Tibial artery (tissue), 4 donors: ENCODE data around the gene ERBB4.

Experiments
- DNase-seq, 2 donors: peaks; one replicate each; pipeline ENCODE4 v3.0.0-alpha.2; 2019
- H3K27ac ChIP-seq, 2 donors: fragments of 200-600 bp; sonication (generic) in 1 of 2; 1 replicate in 1 of 2; 2 replicates in 1 of 2; pipeline ENCODE4 v1.5.1; 2018 to 2019; ENCODE audit warnings: mild to moderate bottlenecking in 1 of 2
- H3K27me3 ChIP-seq, 2 donors: fragments of 200-600 bp; sonication (generic) in 1 of 2; one replicate each; pipeline versions ENCODE4 v1.5.1 to v1.6.0; 2016 to 2019
- H3K36me3 ChIP-seq, 3 donors: fragments of 200-600 bp; sonication (generic) in 2 of 3; one replicate each; pipeline ENCODE4 v1.5.1; 2016 to 2019; ENCODE audit warnings: mild to moderate bottlenecking in 2 of 3
- H3K4me1 ChIP-seq, 4 donors: fragments of 200-600 bp; sonication (generic) in 2 of 4; 1 replicate in 3 of 4; 2 replicates in 1 of 4; pipeline ENCODE4 v1.5.1; 2016 to 2019
- H3K4me3 ChIP-seq, 2 donors: fragments of 200-600 bp; sonication (generic) in 1 of 2; 1 replicate in 1 of 2; 2 replicates in 1 of 2; pipeline ENCODE4 v1.5.1; 2018 to 2019; ENCODE audit warnings: mild to moderate bottlenecking in 2 of 2
- H3K9me3 ChIP-seq, 3 donors: fragments of 200-600 bp; sonication (generic) in 1 of 3; one replicate each; pipeline ENCODE4 v1.5.1; 2016 to 2019
- CTCF ChIP-seq, 2 experiments: fragments of 200-600 bp in 1 of 2; fragments of 450-650 bp in 1 of 2; IDR thresholded peaks; one replicate each; pipeline ENCODE4 v1.5.1; 2017 to 2019; ENCODE audit warnings: antibody characterized with exemption in 2 of 2, mild to moderate bottlenecking in 1 of 2, moderate library complexity in 1 of 2
- intact Hi-C: fragments of 100-400 bp; cut with DNase I; formaldehyde crosslinking; loops from one replicate; pipeline ENCODE4 v1.15.0; 2023; ENCODE audit warnings: low total_unique reads

The ERBB4 gene

GRCh38 chr2:212538305-212539071, at the start of gene ERBB4:
ERBB4 (minus strand) TSS chr2:212538802; CDS start chr2:212538530, 272 bp downstream.
- H3K27me3 ChIP-seq = no peaks in the 10 kb centered on the region
- H3K4me1 ChIP-seq = peaks cover 0 to 27% (median 4%) of the 10 kb centered on the region in 4 donors
- H3K4me3 ChIP-seq = peak within 1 kb of the TSS; percentile 77 to 83
- no peaks in the 10 kb centered on the region for H3K36me3 ChIP-seq
- peak within 1 kb of the TSS; percentile 77 to 78 for H3K27ac ChIP-seq
- intact Hi-C loops = no loop called here
- peak; percentile 37 to 80 for DNase-seq
- TF ChIP-seq CTCF (IDR thresholded peaks at IDR 0.05) = no peak
- H3K9me3 ChIP-seq = no peaks in the 10 kb centered on the region

GRCh38 chr2:212580117-212580516, 41.5 kb upstream of the ERBB4 start:
- intact Hi-C loops = no loop called here
- TF ChIP-seq CTCF (IDR thresholded peaks at IDR 0.05) = no peak
- DNase-seq = no peak
- Histone ChIP-seq H3K27me3 (no peaks in the 10 kb centered on the region), H3K27ac (no peak overlapping the region), H3K36me3 (no peaks in the 10 kb centered on the region), H3K4me3 (no peak overlapping the region), H3K4me1 (no peaks in the 10 kb centered on the region), H3K9me3 (no peaks in the 10 kb centered on the region)

- Histone ChIP-seq H3K36me3 (no peaks in the 10 kb centered on the region), H3K4me3 (no peak overlapping the region), H3K9me3 (no peaks in the 10 kb centered on the region), H3K27ac (no peak overlapping the region), H3K27me3 (no peaks in the 10 kb centered on the region), H3K4me1 (no peaks in the 10 kb centered on the region)
- DNase-seq = no peak
- no peak for TF ChIP-seq CTCF (IDR thresholded peaks at IDR 0.05)
- intact Hi-C loops = no loop called here
These were observed 17.7 kb upstream of the ERBB4 start for GRCh38 chr2:212556296-212556695.

GRCh38 chr2:212554233-212554632, 15.6 kb upstream of the ERBB4 start:
- TF ChIP-seq CTCF (IDR thresholded peaks at IDR 0.05) = no peak
- Histone ChIP-seq H3K27ac (no peak overlapping the region), H3K4me1 (no peaks in the 10 kb centered on the region), H3K36me3 (no peaks in the 10 kb centered on the region), H3K27me3 (no peaks in the 10 kb centered on the region), H3K4me3 (no peak overlapping the region), H3K9me3 (no peaks in the 10 kb centered on the region)
- no peak for DNase-seq
- intact Hi-C loops = no loop called here

- peaks cover 0 to 11% (median 3%) of the 10 kb centered on the region in 4 donors for H3K4me1 ChIP-seq
- intact Hi-C loops = loop anchor here (2.0 to 10.0 kb wide), 2 partner anchors 405 to 805 kb away; no protein-coding TSS in a partner anchor
- no peak overlapping the region for H3K4me3 ChIP-seq
- DNase-seq = no peak
- no peaks in the 10 kb centered on the region for H3K27me3 ChIP-seq
- H3K9me3 ChIP-seq = no peaks in the 10 kb centered on the region
- H3K27ac ChIP-seq = no peak overlapping the region
- no peak for TF ChIP-seq CTCF (IDR thresholded peaks at IDR 0.05)
- H3K36me3 ChIP-seq = no peaks in the 10 kb centered on the region
These were observed 11.3 kb upstream of the ERBB4 start for GRCh38 chr2:212549941-212550340.
